SK-N-SH treated with all-trans-retinoic acid at 6 μM for 48 hours (cell line): ENCODE results near the gene CANX.

ENCODE experiments used
- ATAC-seq: fragments of 200-7000 bp; cut with Tn5 transposase; 3 replicates; pipeline ENCODE4 v1.9.1; 2020; ENCODE audit warnings: mild to moderate bottlenecking, moderate library complexity
- BACH2 ChIP-seq: fragments of 250-450 bp; sonication (Bioruptor Pico); IDR thresholded peaks from 2 replicates; pipeline ENCODE4 v1.9.0; 2021; ENCODE audit warnings: mild to moderate bottlenecking, borderline replicate concordance
- CSDC2 ChIP-seq: fragments of 250-450 bp; sonication (Bioruptor Pico); IDR thresholded peaks from 2 replicates; pipeline ENCODE4 v1.5.0; 2020; ENCODE audit warnings: mild to moderate bottlenecking, moderate library complexity
- ESRRG ChIP-seq: fragments of 250-450 bp; sonication (Bioruptor Pico); IDR thresholded peaks from 2 replicates; pipeline ENCODE4 v1.6.1; 2021; ENCODE audit warnings: mild to moderate bottlenecking
- GLIS3 ChIP-seq: fragments of 250-450 bp; sonication (Bioruptor Pico); IDR thresholded peaks from 2 replicates; pipeline ENCODE4 v1.5.0; 2020; ENCODE audit warnings: mild to moderate bottlenecking, moderate library complexity
- OSR1 ChIP-seq: fragments of 250-450 bp; sonication (Bioruptor Pico); IDR thresholded peaks from 2 replicates; pipeline ENCODE4 v1.8.0; 2022; ENCODE audit warnings: moderate library complexity, mild to moderate bottlenecking, inconsistent platforms
- PPARA ChIP-seq: fragments of 250-450 bp; sonication (Bioruptor Pico); IDR thresholded peaks from 2 replicates; pipeline ENCODE4 v1.5.0; 2020; ENCODE audit warnings: mild to moderate bottlenecking, borderline replicate concordance
- RARB ChIP-seq: fragments of 250-450 bp; sonication (Bioruptor Pico); IDR thresholded peaks from 2 replicates; pipeline ENCODE4 v1.8.0; 2021; ENCODE audit warnings: mild to moderate bottlenecking, moderate library complexity
- SNAI2 ChIP-seq: fragments of 250-450 bp; sonication (Bioruptor Pico); IDR thresholded peaks from 2 replicates; pipeline ENCODE4 v1.5.0; 2020; ENCODE audit warnings: mild to moderate bottlenecking, moderate library complexity
- TCF4 ChIP-seq: fragments of 250-450 bp; sonication (Bioruptor Pico); IDR thresholded peaks from 2 replicates; pipeline ENCODE4 v1.8.0; 2021; ENCODE audit warnings: mild to moderate bottlenecking, moderate library complexity, borderline replicate concordance
- TOX ChIP-seq: fragments of 250-450 bp; sonication (Bioruptor Pico); IDR thresholded peaks from 2 replicates; pipeline ENCODE4 v1.8.0; 2021; ENCODE audit warnings: mild to moderate bottlenecking, moderate library complexity, borderline replicate concordance
- ZC3H10 ChIP-seq: fragments of 250-450 bp; sonication (Bioruptor Pico); IDR thresholded peaks from 2 replicates; pipeline ENCODE4 v1.5.1; 2021; ENCODE audit warnings: mild to moderate bottlenecking, moderate library complexity
- ZFP3 ChIP-seq: fragments of 250-450 bp; sonication (Bioruptor Pico); IDR thresholded peaks from 2 replicates; pipeline ENCODE4 v1.5.0; 2020; ENCODE audit warnings: mild to moderate bottlenecking, moderate library complexity
- ZFP30 ChIP-seq: fragments of 450-650 bp; formaldehyde crosslinking; IDR thresholded peaks from 2 replicates; pipeline ENCODE4 v1.5.0; 2022; ENCODE audit warnings: mild to moderate bottlenecking, moderate library complexity
- ZNF8 ChIP-seq: fragments of 450-650 bp; formaldehyde crosslinking; IDR thresholded peaks from 2 replicates; pipeline ENCODE4 v1.5.0; 2020; ENCODE audit warnings: mild to moderate bottlenecking, moderate library complexity
- TF ChIP-seq, protein P1 (sequence below): fragments of 250-450 bp; sonication (Bioruptor Pico); IDR thresholded peaks from 2 replicates; pipeline ENCODE4 v1.8.0; 2020; ENCODE audit warnings: mild to moderate bottlenecking, moderate library complexity, borderline replicate concordance
- TF ChIP-seq, protein P2 (sequence below): fragments of 250-450 bp; sonication (Bioruptor Pico); IDR thresholded peaks from 2 replicates; pipeline ENCODE4 v1.8.0; 2021; ENCODE audit warnings: low read depth, mild to moderate bottlenecking, moderate library complexity, borderline replicate concordance
- TF ChIP-seq, protein P3 (sequence below): fragments of 250-450 bp; sonication (Bioruptor Pico); IDR thresholded peaks from 2 replicates; pipeline ENCODE4 v1.5.1; 2021; ENCODE audit warnings: mild to moderate bottlenecking, moderate library complexity
- TF ChIP-seq, protein P4 (sequence below): fragments of 250-450 bp; sonication (Bioruptor Pico); IDR thresholded peaks from 2 replicates; pipeline ENCODE4 v1.5.0; 2020; ENCODE audit warnings: mild to moderate bottlenecking, moderate library complexity
- TF ChIP-seq, protein P5 (sequence below): fragments of 250-450 bp; sonication (Bioruptor Pico); IDR thresholded peaks from 2 replicates; pipeline ENCODE4 v1.5.1; 2020; ENCODE audit warnings: low read depth, mild to moderate bottlenecking, moderate library complexity

CANX gene

DNA sequence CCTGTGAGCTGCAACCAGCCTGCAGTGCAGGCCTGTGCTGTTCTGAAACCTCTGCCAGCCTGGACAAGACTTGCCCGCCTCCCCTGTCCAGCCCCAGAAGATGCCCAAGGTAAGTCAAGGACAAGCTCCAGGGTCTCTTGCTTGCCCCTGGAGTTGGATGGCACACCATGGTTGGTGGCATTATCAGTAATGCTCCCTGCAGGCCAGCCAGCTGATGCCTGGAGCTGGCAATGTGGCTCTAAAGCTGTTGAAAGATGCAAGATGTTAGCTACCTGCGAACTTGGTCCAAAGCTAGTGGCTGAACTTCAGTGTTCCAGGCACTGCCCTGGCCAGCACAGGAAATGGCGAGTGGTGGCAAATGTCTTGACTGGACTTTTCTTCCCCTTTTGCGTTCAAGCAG is 81.1 kb downstream of the CANX start:
- no peak for ATAC-seq
- no peak for TF ChIP-seq ZFP30 (CRISPR knock-in tag)
- no peak for TF ChIP-seq ZC3H10

DNA sequence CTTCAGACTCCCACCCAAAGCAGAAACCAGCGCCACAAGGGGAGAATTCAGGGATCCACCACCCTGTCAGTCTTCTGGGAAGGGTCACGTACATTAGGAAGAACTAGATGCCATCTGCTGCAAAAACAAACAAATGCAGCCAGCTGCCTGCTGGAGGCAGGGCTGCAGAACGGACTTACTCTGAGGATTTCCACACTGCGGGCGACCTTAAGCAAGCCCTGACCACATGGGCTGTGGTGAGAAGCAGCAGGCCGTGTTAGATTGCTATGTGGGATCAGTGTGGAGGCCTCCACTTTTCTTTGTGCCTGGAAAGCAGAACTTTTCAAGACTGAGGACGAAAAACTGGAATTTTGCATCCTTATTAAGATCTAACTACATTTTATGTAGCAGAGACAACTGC is 81.6 kb downstream of the CANX start:
- TF ChIP-seq BACH2 (CRISPR knock-in tag) = no peak
- TF ChIP-seq ZNF8 (CRISPR knock-in tag) = no peak
- TF ChIP-seq CSDC2 (CRISPR knock-in tag) = no peak
- TF ChIP-seq ZC3H10 = no peak
- TF ChIP-seq, protein P1, sequence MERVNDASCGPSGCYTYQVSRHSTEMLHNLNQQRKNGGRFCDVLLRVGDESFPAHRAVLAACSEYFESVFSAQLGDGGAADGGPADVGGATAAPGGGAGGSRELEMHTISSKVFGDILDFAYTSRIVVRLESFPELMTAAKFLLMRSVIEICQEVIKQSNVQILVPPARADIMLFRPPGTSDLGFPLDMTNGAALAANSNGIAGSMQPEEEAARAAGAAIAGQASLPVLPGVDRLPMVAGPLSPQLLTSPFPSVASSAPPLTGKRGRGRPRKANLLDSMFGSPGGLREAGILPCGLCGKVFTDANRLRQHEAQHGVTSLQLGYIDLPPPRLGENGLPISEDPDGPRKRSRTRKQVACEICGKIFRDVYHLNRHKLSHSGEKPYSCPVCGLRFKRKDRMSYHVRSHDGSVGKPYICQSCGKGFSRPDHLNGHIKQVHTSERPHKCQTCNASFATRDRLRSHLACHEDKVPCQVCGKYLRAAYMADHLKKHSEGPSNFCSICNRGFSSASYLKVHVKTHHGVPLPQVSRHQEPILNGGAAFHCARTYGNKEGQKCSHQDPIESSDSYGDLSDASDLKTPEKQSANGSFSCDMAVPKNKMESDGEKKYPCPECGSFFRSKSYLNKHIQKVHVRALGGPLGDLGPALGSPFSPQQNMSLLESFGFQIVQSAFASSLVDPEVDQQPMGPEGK = no peak
- TF ChIP-seq SNAI2 (CRISPR knock-in tag) = no peak
- no peak for TF ChIP-seq OSR1 (CRISPR knock-in tag)
- no peak for TF ChIP-seq ZFP3
- TF ChIP-seq, protein P2, sequence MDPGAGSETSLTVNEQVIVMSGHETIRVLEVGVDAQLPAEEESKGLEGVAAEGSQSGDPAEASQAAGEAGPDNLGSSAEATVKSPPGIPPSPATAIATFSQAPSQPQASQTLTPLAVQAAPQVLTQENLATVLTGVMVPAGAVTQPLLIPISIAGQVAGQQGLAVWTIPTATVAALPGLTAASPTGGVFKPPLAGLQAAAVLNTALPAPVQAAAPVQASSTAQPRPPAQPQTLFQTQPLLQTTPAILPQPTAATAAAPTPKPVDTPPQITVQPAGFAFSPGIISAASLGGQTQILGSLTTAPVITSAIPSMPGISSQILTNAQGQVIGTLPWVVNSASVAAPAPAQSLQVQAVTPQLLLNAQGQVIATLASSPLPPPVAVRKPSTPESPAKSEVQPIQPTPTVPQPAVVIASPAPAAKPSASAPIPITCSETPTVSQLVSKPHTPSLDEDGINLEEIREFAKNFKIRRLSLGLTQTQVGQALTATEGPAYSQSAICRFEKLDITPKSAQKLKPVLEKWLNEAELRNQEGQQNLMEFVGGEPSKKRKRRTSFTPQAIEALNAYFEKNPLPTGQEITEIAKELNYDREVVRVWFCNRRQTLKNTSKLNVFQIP (CRISPR knock-in tag) = no peak
- TF ChIP-seq, protein P3, sequence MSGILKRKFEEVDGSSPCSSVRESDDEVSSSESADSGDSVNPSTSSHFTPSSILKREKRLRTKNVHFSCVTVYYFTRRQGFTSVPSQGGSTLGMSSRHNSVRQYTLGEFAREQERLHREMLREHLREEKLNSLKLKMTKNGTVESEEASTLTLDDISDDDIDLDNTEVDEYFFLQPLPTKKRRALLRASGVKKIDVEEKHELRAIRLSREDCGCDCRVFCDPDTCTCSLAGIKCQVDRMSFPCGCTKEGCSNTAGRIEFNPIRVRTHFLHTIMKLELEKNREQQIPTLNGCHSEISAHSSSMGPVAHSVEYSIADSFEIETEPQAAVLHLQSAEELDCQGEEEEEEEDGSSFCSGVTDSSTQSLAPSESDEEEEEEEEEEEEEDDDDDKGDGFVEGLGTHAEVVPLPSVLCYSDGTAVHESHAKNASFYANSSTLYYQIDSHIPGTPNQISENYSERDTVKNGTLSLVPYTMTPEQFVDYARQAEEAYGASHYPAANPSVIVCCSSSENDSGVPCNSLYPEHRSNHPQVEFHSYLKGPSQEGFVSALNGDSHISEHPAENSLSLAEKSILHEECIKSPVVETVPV = no peak
- TF ChIP-seq ESRRG (CRISPR knock-in tag) = no peak
- TF ChIP-seq, protein P4, sequence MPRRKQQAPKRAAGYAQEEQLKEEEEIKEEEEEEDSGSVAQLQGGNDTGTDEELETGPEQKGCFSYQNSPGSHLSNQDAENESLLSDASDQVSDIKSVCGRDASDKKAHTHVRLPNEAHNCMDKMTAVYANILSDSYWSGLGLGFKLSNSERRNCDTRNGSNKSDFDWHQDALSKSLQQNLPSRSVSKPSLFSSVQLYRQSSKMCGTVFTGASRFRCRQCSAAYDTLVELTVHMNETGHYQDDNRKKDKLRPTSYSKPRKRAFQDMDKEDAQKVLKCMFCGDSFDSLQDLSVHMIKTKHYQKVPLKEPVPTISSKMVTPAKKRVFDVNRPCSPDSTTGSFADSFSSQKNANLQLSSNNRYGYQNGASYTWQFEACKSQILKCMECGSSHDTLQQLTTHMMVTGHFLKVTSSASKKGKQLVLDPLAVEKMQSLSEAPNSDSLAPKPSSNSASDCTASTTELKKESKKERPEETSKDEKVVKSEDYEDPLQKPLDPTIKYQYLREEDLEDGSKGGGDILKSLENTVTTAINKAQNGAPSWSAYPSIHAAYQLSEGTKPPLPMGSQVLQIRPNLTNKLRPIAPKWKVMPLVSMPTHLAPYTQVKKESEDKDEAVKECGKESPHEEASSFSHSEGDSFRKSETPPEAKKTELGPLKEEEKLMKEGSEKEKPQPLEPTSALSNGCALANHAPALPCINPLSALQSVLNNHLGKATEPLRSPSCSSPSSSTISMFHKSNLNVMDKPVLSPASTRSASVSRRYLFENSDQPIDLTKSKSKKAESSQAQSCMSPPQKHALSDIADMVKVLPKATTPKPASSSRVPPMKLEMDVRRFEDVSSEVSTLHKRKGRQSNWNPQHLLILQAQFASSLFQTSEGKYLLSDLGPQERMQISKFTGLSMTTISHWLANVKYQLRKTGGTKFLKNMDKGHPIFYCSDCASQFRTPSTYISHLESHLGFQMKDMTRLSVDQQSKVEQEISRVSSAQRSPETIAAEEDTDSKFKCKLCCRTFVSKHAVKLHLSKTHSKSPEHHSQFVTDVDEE = no peak
- TF ChIP-seq RARB (CRISPR knock-in tag) = no peak
- no peak for TF ChIP-seq TOX (CRISPR knock-in tag)
- TF ChIP-seq GLIS3 = no peak
- TF ChIP-seq ZFP30 (CRISPR knock-in tag) = no peak
- TF ChIP-seq PPARA (CRISPR knock-in tag) = no peak
- no peak for TF ChIP-seq TCF4 (CRISPR knock-in tag)
- TF ChIP-seq, protein P5, sequence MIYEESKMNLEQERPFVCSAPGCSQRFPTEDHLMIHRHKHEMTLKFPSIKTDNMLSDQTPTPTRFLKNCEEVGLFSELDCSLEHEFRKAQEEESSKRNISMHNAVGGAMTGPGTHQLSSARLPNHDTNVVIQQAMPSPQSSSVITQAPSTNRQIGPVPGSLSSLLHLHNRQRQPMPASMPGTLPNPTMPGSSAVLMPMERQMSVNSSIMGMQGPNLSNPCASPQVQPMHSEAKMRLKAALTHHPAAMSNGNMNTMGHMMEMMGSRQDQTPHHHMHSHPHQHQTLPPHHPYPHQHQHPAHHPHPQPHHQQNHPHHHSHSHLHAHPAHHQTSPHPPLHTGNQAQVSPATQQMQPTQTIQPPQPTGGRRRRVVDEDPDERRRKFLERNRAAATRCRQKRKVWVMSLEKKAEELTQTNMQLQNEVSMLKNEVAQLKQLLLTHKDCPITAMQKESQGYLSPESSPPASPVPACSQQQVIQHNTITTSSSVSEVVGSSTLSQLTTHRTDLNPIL = no peak
- no peak for ATAC-seq
